HFF-Myc (cell line): ENCODE results near the gene SNAP47.
"Not testable (repeated sequence)": the region's sequence is repeated elsewhere in the genome, so short reads cannot be mapped to it uniquely, and the experiment has no call there.

ENCODE experiments used
- DNase-seq: peaks from one replicate; pipeline ENCODE4 v3.0.0-alpha.2; 2011; ENCODE audit warnings: low read depth; ENCODE audit errors: extremely low read depth
- H3K4me3 ChIP-seq: replicated peaks from 2 replicates; pipeline ENCODE4 v1.5.1; 2011; ENCODE audit warnings: low read depth, mild to moderate bottlenecking, control low read depth, low read length
- CTCF ChIP-seq: IDR thresholded peaks from 2 replicates; pipeline ENCODE4 v1.5.1; 2012; ENCODE audit warnings: mild to moderate bottlenecking, low read depth, low read length, control low read depth; ENCODE audit errors: missing control alignments

SNAP47 gene, protein sequence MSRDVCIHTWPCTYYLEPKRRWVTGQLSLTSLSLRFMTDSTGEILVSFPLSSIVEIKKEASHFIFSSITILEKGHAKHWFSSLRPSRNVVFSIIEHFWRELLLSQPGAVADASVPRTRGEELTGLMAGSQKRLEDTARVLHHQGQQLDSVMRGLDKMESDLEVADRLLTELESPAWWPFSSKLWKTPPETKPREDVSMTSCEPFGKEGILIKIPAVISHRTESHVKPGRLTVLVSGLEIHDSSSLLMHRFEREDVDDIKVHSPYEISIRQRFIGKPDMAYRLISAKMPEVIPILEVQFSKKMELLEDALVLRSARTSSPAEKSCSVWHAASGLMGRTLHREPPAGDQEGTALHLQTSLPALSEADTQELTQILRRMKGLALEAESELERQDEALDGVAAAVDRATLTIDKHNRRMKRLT

GRCh38 chr1:227734856-227735538 is at the start of gene SNAP47, which contains the start of gene JMJD4:
Gene SNAP47 (plus strand): TSS chr1:227735435. CDS start chr1:227747737, 12,302 bp downstream.
Gene JMJD4 (minus strand): TSS chr1:227735302. CDS start chr1:227735273, 29 bp downstream.
- DNase-seq: peak; percentile 67
- H3K4me3 ChIP-seq: peak within 1 kb of the TSS; percentile 97
- no peak for TF ChIP-seq CTCF

GRCh38 chr1:227685807-227686206 is 49.4 kb upstream of the SNAP47 start:
- H3K4me3 ChIP-seq: no peak overlapping the region
- no peak for TF ChIP-seq CTCF
- DNase-seq: no peak

DNA sequence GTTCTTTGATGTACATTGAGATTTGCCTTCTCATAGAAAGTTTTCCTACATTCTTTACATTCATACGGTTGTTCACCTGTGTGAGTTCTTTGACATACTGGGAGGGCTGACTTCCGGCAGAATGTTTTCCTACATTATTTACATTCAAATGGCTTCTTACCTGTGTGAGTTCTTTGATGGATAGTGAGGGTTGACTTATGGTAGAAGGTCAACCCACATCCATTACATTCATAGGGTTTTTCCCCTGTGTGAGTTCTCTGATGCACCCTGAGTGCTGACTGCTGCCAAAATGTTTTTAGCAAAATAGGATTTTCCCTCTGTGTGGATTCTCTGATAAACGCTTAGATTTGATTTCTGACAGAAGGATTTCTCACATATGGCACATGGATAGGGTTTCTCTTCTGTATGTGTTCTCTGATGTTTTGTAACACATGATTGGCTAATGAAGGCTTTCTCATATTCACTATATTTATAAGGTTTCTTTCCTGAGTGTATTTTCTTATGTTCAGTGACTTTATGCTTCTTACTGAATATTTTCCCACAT is 37.8 kb upstream of the SNAP47 start:
- H3K4me3 ChIP-seq: no peak overlapping the region
- no peak for TF ChIP-seq CTCF

DNA sequence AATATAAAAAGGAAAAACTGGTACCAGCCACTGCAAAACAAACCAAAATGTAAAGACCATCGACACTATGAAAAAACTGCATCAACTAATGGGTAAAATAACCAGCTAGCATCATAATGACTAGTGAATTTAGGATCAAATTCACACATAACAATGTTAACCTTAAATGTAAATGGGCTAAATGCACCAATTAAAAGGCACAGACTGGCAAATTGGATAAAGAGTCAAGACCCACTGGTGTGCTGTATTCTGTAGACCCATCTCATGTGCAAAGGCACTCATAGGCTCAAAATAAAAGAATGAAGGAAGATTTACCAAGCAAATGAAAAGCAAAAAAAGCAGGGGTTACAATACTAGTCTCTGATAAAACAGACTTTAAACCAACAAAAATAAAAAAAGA is 33.6 kb upstream of the SNAP47 start:
- DNase-seq: not testable (repeated sequence)

More for the DNA sequence above, 37.8 kb upstream of the SNAP47 start:
- no peak for DNase-seq

GRCh38 chr1:227707846-227708245 is 27.4 kb upstream of the SNAP47 start:
- DNase-seq: no peak
- no peak overlapping the region for H3K4me3 ChIP-seq
- no peak for TF ChIP-seq CTCF

More for the DNA sequence above, 33.6 kb upstream of the SNAP47 start:
- not testable (repeated sequence) for H3K4me3 ChIP-seq

GRCh38 chr1:227709451-227709850 is 25.8 kb upstream of the SNAP47 start:
- H3K4me3 ChIP-seq: no peak overlapping the region
- DNase-seq: no peak
- TF ChIP-seq CTCF: no peak

DNA sequence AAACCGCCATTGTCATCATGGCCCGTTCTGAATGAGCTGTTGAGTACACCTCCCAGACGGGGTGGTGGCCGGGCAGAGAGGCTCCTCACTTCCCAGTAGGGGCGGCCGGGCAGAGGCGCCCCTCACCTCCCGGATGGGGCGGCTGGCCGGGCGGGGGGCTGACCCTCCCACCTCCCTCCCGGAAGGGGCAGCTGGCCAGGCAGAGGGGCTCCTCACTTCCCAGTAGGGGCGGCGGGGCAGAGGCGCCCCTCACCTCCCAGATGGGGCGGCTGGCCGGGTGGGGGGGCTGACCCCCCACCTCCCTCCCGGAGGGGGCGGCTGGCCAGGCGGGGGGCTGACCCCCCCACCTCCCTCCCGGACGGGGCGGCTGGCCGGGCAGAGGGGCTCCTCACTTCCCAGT is 24.8 kb upstream of the SNAP47 start:
- H3K4me3 ChIP-seq, DNase-seq: not testable (repeated sequence)
